ENCODE results near the gene ALDH1L2.

ALDH1L2 gene

DNA sequence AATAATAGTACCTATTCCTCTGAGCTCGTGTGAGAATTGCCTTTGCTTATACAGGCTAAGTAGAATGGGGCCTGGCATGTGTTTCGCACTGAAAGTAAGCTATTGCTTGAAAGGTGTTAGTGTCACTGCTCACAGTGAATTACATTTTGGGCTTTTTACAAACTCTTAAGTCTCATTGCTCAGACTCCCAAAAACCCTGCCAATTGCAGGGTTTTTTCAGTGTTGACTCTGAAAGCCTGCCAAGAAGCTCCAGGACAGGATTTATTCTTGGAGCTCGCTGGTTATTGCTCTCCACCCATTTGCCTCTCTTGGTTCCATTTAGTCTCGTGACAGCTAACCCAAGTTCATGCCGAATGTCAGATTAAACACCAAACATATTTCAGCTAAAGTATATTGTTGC lies 58.4 kb downstream of the ALDH1L2 start:
- no peaks in the 10 kb centered on the region for H3K36me3 ChIP-seq (ENCODE audit: control insufficient read depth, low read depth, low read length)
- H3K27ac ChIP-seq (ENCODE audit: low read length), result no peak overlapping the region
- H3K4me3 ChIP-seq (ENCODE audit: low read length), result no peak overlapping the region
- H3K9ac ChIP-seq (ENCODE audit: low read length), result no peak overlapping the region
- no peaks in the 10 kb centered on the region for H3K27me3 ChIP-seq (ENCODE audit: control insufficient read depth, insufficient read depth, low read length)
- no peaks in the 10 kb centered on the region for H3K9me3 ChIP-seq (ENCODE audit: control insufficient read depth, low read depth, low read length)
- no peaks in the 10 kb centered on the region for H3K4me1 ChIP-seq (ENCODE audit: control insufficient read depth, low read depth, low read length)

DNA sequence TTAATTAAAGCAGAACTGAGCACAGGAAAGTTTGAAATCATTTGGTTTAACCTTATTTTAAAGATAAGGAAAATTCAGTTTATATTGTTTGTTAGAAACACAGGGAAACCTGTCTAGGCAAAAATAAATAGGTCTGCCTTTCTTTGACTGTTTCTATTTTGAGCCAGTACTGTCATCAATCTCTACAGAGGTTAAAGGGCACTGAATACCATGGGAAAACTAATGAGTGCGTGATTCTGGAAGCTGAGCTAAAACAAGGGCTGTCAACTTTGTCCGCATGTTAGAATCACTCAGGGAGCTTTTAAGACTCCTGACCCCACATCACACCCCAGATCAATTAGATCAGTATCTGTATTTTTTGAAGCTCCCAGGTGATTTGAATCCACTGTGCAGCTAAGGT lies 59.3 kb downstream of the ALDH1L2 start:
- Histone ChIP-seq H3K36me3 (ENCODE audit: control insufficient read depth, low read depth, low read length) (no peaks in the 10 kb centered on the region), H3K4me3 (ENCODE audit: low read length) (no peak overlapping the region), H3K27me3 (ENCODE audit: control insufficient read depth, insufficient read depth, low read length) (no peaks in the 10 kb centered on the region), H3K4me1 (ENCODE audit: control insufficient read depth, low read depth, low read length) (no peaks in the 10 kb centered on the region), H3K27ac (ENCODE audit: low read length) (no peak overlapping the region), H3K9me3 (ENCODE audit: control insufficient read depth, low read depth, low read length) (no peaks in the 10 kb centered on the region), H3K9ac (ENCODE audit: low read length) (no peak overlapping the region)

DNA sequence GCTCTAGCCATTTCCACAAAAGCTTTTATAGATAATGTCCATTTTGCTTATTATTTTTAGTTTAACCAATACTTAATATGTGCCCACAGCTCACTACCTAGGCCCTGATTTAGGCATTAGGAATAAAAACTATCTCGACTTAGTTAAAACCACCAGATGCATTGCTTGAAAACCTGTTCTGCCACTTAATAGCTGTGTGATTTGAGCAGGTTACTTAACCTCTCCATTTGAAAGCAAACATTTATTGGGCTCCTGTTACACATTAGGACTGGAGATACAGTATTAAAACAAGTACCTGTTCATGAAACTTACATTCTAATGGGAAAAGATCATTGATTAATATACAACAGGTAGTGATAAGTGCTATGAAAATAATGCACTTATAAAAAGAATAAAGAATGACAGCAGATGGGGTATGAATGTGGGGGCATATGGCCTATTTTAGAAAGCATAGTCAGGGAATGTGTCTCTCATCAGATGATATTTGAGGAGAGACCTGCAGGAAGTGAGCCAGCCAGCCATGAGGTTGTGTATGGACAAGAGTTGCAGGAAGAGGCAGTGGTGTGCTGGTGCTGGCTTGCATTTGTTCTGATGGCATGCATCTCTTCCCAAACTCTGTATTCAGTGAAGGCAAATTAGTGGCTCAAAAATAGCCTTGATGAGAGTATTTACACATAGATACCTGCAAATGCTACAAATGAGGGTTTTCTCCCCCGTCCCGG lies 63.9 kb downstream of the ALDH1L2 start:
- Histone ChIP-seq H3K4me1 (ENCODE audit: control insufficient read depth, low read depth, low read length) (no peaks in the 10 kb centered on the region), H3K27ac (ENCODE audit: low read length) (no peak overlapping the region), H3K4me3 (ENCODE audit: low read length) (no peak overlapping the region), H3K36me3 (ENCODE audit: control insufficient read depth, low read depth, low read length) (peaks cover 8% of the 10 kb centered on the region), H3K9me3 (ENCODE audit: control insufficient read depth, low read depth, low read length) (no peaks in the 10 kb centered on the region), H3K9ac (ENCODE audit: low read length) (no peak overlapping the region), H3K27me3 (ENCODE audit: control insufficient read depth, insufficient read depth, low read length) (no peaks in the 10 kb centered on the region)

DNA sequence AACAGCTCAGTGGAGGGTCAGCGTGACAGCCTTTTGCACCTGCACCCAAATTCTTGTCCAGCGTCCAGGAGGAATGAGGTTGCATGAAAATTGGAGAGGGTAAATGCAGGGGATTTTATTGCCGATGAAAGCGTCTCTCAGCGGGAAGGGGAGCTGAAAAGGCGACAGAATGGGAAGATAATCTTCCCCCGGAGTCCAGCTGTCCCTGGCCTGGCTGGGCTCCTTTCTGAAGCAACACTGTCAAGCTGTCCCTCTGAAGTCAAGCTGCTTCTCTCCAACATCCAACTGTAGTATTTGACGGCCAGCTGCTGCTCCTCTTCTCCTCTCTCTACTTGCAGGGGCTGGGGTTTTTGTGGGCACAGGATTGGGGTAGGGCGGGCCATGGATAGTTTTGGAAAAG lies 65.5 kb downstream of the ALDH1L2 start:
- Histone ChIP-seq H3K36me3 (ENCODE audit: control insufficient read depth, low read depth, low read length) (peaks cover 17% of the 10 kb centered on the region), H3K4me3 (ENCODE audit: low read length) (no peak overlapping the region), H3K4me1 (ENCODE audit: control insufficient read depth, low read depth, low read length) (no peaks in the 10 kb centered on the region), H3K27ac (ENCODE audit: low read length) (no peak overlapping the region), H3K9me3 (ENCODE audit: control insufficient read depth, low read depth, low read length) (no peaks in the 10 kb centered on the region), H3K9ac (ENCODE audit: low read length) (no peak overlapping the region), H3K27me3 (ENCODE audit: control insufficient read depth, insufficient read depth, low read length) (no peaks in the 10 kb centered on the region)

DNA sequence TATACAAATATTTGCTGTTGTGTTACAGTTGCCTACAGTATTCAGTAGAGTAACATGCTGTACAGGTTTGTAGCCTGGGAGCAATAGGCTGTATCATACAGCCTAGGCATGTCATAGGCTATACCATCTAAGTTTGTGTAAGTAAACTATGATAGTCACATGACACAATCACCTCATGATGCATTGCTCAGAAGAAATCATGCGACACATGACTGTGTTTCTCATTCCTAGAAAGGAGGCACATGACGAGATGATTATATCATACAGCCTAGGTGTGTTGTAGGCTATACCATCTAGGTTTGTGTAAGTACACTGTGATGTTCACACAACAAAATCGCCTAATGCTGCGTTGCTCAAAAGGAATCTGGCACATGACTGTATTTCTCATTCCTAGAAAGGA lies 66.2 kb downstream of the ALDH1L2 start:
- no peak overlapping the region for H3K9ac ChIP-seq (ENCODE audit: low read length)

DNA sequence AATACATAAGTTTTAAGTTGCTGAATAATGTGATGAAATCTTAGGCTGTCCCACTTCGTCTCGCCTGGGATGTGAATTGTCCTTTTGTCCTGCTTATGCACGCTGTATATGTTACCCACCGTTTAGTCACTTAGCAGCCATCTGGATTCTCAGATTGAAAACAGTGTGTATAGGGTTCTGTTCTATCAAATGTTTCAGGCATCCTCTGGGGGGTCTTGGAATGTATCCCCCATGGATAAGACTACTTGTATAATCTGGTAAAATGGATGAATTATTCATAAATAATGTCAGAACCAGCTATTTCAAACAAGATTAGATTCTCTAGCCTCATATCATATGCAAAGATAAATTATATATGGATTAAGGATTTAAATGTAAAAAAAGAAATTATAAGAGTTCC lies 68.7 kb downstream of the ALDH1L2 start:
- H3K4me1 ChIP-seq (ENCODE audit: control insufficient read depth, low read depth, low read length), result no peaks in the 10 kb centered on the region
- H3K36me3 ChIP-seq (ENCODE audit: control insufficient read depth, low read depth, low read length), result peaks cover 20% of the 10 kb centered on the region
- no peaks in the 10 kb centered on the region for H3K9me3 ChIP-seq (ENCODE audit: control insufficient read depth, low read depth, low read length)
- H3K4me3 ChIP-seq (ENCODE audit: low read length), result no peak overlapping the region
- no peak overlapping the region for H3K27ac ChIP-seq (ENCODE audit: low read length)
- no peak overlapping the region for H3K9ac ChIP-seq (ENCODE audit: low read length)
- H3K27me3 ChIP-seq (ENCODE audit: control insufficient read depth, insufficient read depth, low read length), result no peaks in the 10 kb centered on the region

More for the DNA sequence above, 66.2 kb downstream of the ALDH1L2 start:
- H3K9me3 ChIP-seq (ENCODE audit: control insufficient read depth, low read depth, low read length), result no peaks in the 10 kb centered on the region
- H3K27me3 ChIP-seq (ENCODE audit: control insufficient read depth, insufficient read depth, low read length), result no peaks in the 10 kb centered on the region
- H3K36me3 ChIP-seq (ENCODE audit: control insufficient read depth, low read depth, low read length), result peaks cover 20% of the 10 kb centered on the region
- H3K27ac ChIP-seq (ENCODE audit: low read length), result no peak overlapping the region
- no peak overlapping the region for H3K4me3 ChIP-seq (ENCODE audit: low read length)
- no peaks in the 10 kb centered on the region for H3K4me1 ChIP-seq (ENCODE audit: control insufficient read depth, low read depth, low read length)

DNA sequence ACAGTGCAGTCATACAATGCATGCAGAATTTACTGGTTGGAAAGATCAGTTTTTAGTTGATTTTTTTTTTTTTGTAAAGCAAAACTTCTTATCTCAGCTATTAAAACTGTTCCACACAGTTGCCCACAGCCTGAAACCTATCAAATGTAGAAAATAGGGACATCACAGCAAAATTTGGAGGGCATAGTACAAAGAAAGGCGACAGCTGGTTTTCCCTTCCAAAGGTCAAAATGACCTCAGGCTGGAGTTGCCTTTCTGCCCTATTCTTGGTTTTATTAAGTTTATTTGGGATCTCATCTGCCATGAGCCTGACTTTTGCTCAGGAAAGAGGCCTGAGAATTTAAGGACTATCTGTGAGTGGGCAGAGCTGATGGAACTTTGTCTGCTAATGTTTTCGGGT lies 69.7 kb downstream of the ALDH1L2 start:
- Histone ChIP-seq H3K27ac (ENCODE audit: low read length) (no peak overlapping the region), H3K9me3 (ENCODE audit: control insufficient read depth, low read depth, low read length) (no peaks in the 10 kb centered on the region), H3K36me3 (ENCODE audit: control insufficient read depth, low read depth, low read length) (peaks cover 20% of the 10 kb centered on the region), H3K9ac (ENCODE audit: low read length) (no peak overlapping the region), H3K4me1 (ENCODE audit: control insufficient read depth, low read depth, low read length) (no peaks in the 10 kb centered on the region), H3K27me3 (ENCODE audit: control insufficient read depth, insufficient read depth, low read length) (no peaks in the 10 kb centered on the region), H3K4me3 (ENCODE audit: low read length) (no peak overlapping the region)

DNA sequence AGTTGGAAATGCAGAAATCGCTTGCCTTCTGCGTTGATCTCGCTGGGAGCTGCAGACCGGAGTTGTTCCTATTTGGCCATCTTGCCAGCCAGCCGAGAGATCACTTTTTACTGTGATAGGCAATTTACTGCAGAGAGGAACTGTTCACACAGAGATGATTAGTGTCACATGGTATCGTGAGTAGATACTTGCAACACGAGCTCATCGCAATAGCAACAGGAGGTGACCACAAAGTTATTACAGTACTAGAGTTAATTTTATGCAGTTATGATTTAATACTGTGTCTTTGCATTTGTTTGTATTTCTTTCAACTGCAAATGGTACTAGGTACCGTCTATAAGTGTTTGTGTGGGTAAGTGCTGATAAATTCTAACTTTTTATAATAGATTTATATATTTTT lies 70.4 kb downstream of the ALDH1L2 start:
- H3K9ac ChIP-seq (ENCODE audit: low read length), result no peak overlapping the region
- H3K9me3 ChIP-seq (ENCODE audit: control insufficient read depth, low read depth, low read length), result no peaks in the 10 kb centered on the region
- no peaks in the 10 kb centered on the region for H3K27me3 ChIP-seq (ENCODE audit: control insufficient read depth, insufficient read depth, low read length)
- H3K4me3 ChIP-seq (ENCODE audit: low read length), result no peak overlapping the region
- peaks cover 20% of the 10 kb centered on the region for H3K36me3 ChIP-seq (ENCODE audit: control insufficient read depth, low read depth, low read length)
- H3K27ac ChIP-seq (ENCODE audit: low read length), result no peak overlapping the region
- no peaks in the 10 kb centered on the region for H3K4me1 ChIP-seq (ENCODE audit: control insufficient read depth, low read depth, low read length)

DNA sequence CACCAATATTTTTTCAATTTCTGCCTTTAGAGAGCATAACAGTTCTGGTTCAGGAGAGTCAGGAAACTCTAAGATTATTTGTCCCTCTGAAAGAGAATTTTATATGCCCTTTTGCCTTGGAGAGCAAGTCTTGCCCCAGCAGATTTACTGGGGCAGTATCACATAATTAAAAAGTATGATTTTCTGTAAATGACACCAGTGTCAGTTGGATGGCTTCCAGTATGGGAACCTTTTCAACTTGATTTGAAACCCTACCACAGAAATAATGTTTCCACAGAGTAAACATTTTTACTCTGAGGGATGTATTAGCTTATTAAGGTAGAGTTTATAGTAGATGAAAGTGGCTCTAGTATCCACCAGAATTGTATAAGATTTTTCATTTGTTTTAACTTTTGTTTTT lies 82.8 kb downstream of the ALDH1L2 start:
- no peaks in the 10 kb centered on the region for H3K9me3 ChIP-seq (ENCODE audit: control insufficient read depth, low read depth, low read length)
- no peaks in the 10 kb centered on the region for H3K27me3 ChIP-seq (ENCODE audit: control insufficient read depth, insufficient read depth, low read length)
- H3K4me3 ChIP-seq (ENCODE audit: low read length), result no peak overlapping the region
- no peak overlapping the region for H3K9ac ChIP-seq (ENCODE audit: low read length)
- no peak overlapping the region for H3K27ac ChIP-seq (ENCODE audit: low read length)
- H3K4me1 ChIP-seq (ENCODE audit: control insufficient read depth, low read depth, low read length), result no peaks in the 10 kb centered on the region
- H3K36me3 ChIP-seq (ENCODE audit: control insufficient read depth, low read depth, low read length), result peaks cover 61% of the 10 kb centered on the region

DNA sequence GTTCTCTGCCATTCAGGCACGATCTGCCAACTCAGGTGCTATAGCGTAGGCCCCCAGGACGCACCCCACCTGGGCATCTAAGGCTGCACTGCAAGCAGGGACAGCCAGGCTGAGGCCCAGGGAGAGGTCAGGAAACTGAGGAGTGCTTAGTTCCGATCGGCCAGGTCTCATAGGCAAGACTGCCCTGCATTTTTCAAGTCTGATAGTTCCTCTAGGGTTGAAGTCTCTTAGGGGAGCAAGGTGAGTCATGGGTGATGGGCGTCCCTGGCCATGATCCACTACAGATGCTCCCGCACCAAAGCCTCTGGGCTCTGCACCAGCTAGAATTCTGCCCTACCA lies 84.9 kb downstream of the ALDH1L2 start:
- H3K4me1 ChIP-seq (ENCODE audit: control insufficient read depth, low read depth, low read length), result no peaks in the 10 kb centered on the region
- H3K9ac ChIP-seq (ENCODE audit: low read length), result no peak overlapping the region
- no peak overlapping the region for H3K27ac ChIP-seq (ENCODE audit: low read length)
- H3K9me3 ChIP-seq (ENCODE audit: control insufficient read depth, low read depth, low read length), result no peaks in the 10 kb centered on the region
- H3K4me3 ChIP-seq (ENCODE audit: low read length), result no peak overlapping the region
- peaks cover 66% of the 10 kb centered on the region for H3K36me3 ChIP-seq (ENCODE audit: control insufficient read depth, low read depth, low read length)
- H3K27me3 ChIP-seq (ENCODE audit: control insufficient read depth, insufficient read depth, low read length), result no peaks in the 10 kb centered on the region

DNA sequence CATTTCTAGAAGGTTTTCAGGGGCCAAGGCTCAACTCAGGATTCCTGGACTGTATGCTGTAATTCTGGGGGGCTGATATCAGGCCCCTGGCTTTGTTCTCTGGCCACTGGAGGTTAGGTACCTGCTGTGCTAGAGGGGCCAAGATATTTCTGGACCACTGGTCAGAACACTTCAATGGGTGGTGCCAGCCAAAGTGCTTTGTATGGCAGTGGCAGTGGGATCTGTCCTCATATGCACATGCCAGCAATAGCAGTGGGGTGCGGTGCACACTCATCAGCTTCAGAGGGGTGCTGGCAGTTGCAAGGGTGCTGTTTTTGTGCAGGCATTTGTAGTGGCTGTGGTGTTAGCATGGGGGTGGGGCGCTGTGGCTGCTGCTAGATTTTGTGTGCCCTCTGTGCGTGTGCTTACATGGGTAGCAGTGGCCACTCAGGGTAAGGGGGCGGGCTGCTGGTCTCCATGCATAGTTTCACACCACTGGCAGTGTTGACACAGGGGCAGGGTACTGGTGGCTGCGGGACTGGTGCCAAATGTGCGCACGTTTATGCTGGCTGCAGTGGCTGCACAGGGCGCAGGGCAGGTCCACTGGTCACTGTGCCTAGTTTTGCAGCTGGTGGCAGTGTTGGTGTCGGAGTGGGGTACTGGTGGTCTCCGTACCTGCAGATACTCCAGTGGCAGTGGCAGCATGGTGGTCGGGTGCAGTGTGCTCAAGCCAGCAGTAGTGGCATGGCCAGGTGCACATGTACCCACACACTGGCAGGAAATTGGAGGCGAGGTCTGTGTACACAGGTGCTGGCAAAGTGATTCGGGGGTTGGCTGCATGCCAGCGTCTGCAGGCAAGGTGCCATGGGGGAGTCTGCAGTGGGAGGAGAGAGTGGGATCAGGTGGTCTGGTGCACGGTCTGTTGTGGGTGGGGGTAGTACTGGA lies 85.6 kb downstream of the ALDH1L2 start:
- Histone ChIP-seq H3K9me3 (ENCODE audit: control insufficient read depth, low read depth, low read length) (no peaks in the 10 kb centered on the region), H3K27me3 (ENCODE audit: control insufficient read depth, insufficient read depth, low read length) (no peaks in the 10 kb centered on the region), H3K4me3 (ENCODE audit: low read length) (no peak overlapping the region), H3K36me3 (ENCODE audit: control insufficient read depth, low read depth, low read length) (peaks cover 70% of the 10 kb centered on the region), H3K27ac (ENCODE audit: low read length) (no peak overlapping the region), H3K4me1 (ENCODE audit: control insufficient read depth, low read depth, low read length) (no peaks in the 10 kb centered on the region), H3K9ac (ENCODE audit: low read length) (no peak overlapping the region)

DNA sequence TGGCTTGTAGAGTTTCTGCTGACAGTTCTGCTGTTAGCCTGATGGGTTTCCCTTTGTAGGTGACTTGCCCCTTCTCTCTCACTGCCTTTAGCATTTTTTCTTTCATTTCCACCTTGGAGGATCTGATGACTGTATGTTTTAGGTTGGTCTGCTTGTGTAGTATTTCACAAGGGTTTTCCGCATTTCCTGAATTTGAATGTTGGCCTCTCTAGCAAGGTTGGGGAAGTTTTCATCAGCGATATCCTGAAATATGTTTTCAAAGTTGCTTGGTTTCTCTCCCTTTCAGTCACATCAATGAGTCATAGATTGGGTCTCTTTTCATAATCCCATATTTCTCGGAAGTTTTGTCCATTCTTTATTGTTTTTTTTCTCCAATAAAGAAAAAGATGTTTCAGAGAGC lies 86.7 kb downstream of the ALDH1L2 start:
- Histone ChIP-seq H3K9ac (ENCODE audit: low read length) (no peak overlapping the region), H3K9me3 (ENCODE audit: control insufficient read depth, low read depth, low read length) (no peaks in the 10 kb centered on the region), H3K27me3 (ENCODE audit: control insufficient read depth, insufficient read depth, low read length) (no peaks in the 10 kb centered on the region), H3K36me3 (ENCODE audit: control insufficient read depth, low read depth, low read length) (peaks cover 70% of the 10 kb centered on the region), H3K4me1 (ENCODE audit: control insufficient read depth, low read depth, low read length) (no peaks in the 10 kb centered on the region), H3K4me3 (ENCODE audit: low read length) (no peak overlapping the region), H3K27ac (ENCODE audit: low read length) (no peak overlapping the region)
